Upper lobe of right lung (tissue), 1 donor: ENCODE data around the gene LARGE1. TPM values are rescaled to one million over a fixed set of nuclear protein-coding genes. Genes with fewer than 3 reads are reported as not detected.
A peak's percentile ranks its signal among the peaks of the same experiment; 100 is the strongest.

Source experiments
- ATAC-seq: fragments of 200-7000 bp; cut with Tn5 transposase; one replicate; pipeline ENCODE4 v1.9.1; 2020; ENCODE audit warnings: mild to moderate bottlenecking, moderate library complexity
- DNase-seq: peaks from one replicate; pipeline ENCODE4 v3.0.0-alpha.2; 2020
- H3K27ac ChIP-seq: fragments of 200-600 bp; one replicate; pipeline ENCODE4 v1.8.0; 2022
- H3K27me3 ChIP-seq: fragments of 200-600 bp; one replicate; pipeline ENCODE4 v1.8.0; 2022; ENCODE audit warnings: mild to moderate bottlenecking
- H3K36me3 ChIP-seq: fragments of 200-600 bp; one replicate; pipeline ENCODE4 v1.8.0; 2022
- H3K4me1 ChIP-seq: fragments of 200-600 bp; one replicate; pipeline ENCODE4 v1.8.0; 2022
- H3K4me3 ChIP-seq: fragments of 200-600 bp; one replicate; pipeline ENCODE4 v1.8.0; 2022; ENCODE audit warnings: mild to moderate bottlenecking
- H3K9me3 ChIP-seq: fragments of 200-600 bp; one replicate; pipeline ENCODE4 v1.8.0; 2022
- intact Hi-C: fragments of 100-400 bp; cut with DNase I; formaldehyde crosslinking; loops from one replicate; pipeline ENCODE4 v1.11.0; 2022
- total RNA-seq: library from RNA; stranded (reverse); fragmentation: NEBNext Ultra II Directional; extraction: Animal tissue kit (Norgen Biotek cat#: 25700); gene quantifications from one replicate; pipeline ENCODE4 v1.2.1, GENCODE V29; 2021
- TF ChIP-seq, protein P1 (sequence below): fragments of 200-600 bp; IDR thresholded peaks from one replicate; pipeline ENCODE4 v1.8.0; 2022; ENCODE audit warnings: antibody characterized with exemption
- donor health status: DM: no; HTN: yes; CAD: no; lungs with severe emphysema.

The LARGE1 gene
- total RNA-seq, 1 donor from 2014 or later: 33.5 TPM

DNA sequence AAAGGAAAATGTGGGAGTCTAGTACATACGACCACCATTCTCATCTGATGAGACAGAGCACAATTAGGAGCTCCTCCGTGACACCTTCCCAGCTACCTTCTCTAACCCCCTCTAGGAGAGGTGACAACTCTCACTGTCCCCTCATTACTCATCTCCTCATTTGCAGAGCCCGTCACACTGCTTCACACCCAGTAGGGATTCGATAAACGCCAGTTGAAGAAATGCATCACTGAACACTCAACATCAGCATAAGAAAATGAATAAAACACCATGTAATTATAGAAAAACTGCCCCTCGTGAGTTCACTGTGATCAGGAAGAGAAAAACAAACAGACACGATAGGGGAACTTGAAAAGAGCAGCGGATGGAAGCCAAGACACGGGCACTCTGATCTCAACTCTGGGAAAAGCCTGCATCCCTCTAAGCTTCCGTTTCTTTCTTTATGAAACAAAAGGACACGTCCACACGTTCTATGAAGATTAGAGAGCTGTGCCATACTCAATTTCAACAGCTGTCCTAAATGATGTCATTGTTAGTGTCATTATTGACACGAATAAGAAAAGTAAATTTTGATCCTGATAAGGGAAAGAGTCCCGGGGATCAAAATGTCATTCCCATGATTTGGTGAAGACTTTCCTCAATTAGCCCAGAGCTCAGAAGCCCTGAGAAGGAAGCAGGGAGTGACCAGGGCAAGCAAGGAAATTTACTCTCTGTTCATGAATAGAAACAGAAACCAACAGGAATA lies 356.9 kb downstream of the LARGE1 start:
- DNase-seq: no peak
- Histone ChIP-seq H3K27ac (no peak overlapping the region), H3K9me3 (no peaks in the 10 kb centered on the region), H3K27me3 (no peaks in the 10 kb centered on the region), H3K4me3 (no peak overlapping the region), H3K36me3 (no peaks in the 10 kb centered on the region), H3K4me1 (no peaks in the 10 kb centered on the region)
- intact Hi-C loops: no loop called here
- no peak for ATAC-seq
- TF ChIP-seq, protein P1, sequence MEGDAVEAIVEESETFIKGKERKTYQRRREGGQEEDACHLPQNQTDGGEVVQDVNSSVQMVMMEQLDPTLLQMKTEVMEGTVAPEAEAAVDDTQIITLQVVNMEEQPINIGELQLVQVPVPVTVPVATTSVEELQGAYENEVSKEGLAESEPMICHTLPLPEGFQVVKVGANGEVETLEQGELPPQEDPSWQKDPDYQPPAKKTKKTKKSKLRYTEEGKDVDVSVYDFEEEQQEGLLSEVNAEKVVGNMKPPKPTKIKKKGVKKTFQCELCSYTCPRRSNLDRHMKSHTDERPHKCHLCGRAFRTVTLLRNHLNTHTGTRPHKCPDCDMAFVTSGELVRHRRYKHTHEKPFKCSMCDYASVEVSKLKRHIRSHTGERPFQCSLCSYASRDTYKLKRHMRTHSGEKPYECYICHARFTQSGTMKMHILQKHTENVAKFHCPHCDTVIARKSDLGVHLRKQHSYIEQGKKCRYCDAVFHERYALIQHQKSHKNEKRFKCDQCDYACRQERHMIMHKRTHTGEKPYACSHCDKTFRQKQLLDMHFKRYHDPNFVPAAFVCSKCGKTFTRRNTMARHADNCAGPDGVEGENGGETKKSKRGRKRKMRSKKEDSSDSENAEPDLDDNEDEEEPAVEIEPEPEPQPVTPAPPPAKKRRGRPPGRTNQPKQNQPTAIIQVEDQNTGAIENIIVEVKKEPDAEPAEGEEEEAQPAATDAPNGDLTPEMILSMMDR: no peak

DNA sequence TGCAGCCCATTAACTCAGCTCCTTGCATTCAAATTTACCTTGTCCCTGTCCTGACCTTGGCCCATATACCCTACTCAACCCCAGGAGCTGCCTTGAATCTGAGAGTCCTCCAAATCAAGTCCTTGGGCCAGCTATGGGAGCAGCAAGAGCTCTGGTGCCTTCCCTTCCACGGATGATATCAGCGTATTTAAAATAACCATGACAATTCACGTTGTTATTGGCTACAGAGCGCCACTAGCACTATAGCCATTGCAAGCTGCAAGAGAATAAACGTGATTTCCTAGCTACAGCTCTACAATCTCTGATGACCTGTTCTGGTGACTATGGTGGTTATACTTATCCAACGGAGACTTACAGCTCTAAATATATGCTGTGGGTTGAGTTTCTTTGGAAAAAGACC lies 357.8 kb downstream of the LARGE1 start:
- Histone ChIP-seq H3K27me3 (no peaks in the 10 kb centered on the region), H3K9me3 (no peaks in the 10 kb centered on the region), H3K4me3 (no peak overlapping the region), H3K4me1 (no peaks in the 10 kb centered on the region), H3K36me3 (no peaks in the 10 kb centered on the region), H3K27ac (no peak overlapping the region)
- TF ChIP-seq, protein P1: no peak
- intact Hi-C loops: no loop called here
- ATAC-seq: no peak
- DNase-seq: no peak

DNA sequence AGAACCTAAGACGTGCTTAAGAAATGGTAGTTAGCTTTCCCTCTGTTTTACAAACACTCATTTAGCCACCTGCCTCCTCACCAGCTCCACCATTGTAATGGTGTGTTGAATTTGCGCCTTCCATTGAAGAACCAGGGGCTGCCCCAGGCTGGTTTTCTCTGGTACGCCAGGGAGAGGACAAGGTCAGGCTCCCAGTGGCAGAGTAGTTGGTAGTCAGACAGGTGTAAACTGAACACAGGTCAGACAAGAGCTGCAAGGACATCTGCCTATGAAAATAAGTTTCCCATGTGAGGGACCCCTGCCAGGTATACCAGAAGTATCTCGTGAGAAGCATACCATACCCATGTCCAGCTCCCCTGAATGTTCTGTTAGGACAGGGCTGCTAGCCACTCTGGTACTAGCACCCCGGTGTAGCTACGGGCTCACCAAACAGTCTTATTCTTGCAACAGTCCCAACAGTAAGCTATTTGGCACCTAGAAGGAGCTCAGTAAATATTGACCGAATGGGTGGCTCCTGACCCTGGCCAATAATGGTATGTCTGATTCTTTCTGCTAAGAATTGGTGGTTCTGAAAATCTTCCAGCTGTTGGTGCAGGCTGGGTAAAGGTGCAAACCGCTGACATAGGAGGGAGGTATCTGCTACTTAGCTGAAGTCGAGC lies 359.0 kb downstream of the LARGE1 start:
- ATAC-seq: peak; percentile 71

DNA sequence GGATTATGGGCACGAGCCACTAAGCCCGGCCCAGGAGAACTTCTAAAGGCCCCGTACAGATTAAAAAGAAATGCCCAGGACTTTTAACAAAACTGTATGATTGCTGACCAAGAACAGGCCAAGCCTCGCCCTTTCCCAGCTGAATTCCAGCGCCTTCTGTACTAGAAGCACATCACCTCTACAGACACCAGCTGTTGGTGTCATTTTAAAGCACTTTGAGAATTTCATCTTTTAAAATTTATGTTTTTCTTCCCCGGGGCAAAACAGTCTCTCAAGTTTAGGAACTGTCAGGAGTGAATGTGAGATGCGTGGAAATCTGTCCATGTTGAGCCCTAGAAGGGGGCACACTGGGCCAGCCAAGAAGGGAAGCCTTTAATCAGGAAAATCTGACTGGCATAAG lies 362.4 kb downstream of the LARGE1 start:
- Histone ChIP-seq H3K36me3 (no peaks in the 10 kb centered on the region), H3K27ac (no peak overlapping the region), H3K4me1 (no peaks in the 10 kb centered on the region), H3K27me3 (no peaks in the 10 kb centered on the region), H3K9me3 (no peaks in the 10 kb centered on the region), H3K4me3 (no peak overlapping the region)
- no peak for ATAC-seq
- intact Hi-C loops: no loop called here
- DNase-seq: no peak
- TF ChIP-seq, protein P1: no peak

More for the DNA sequence above, 359.0 kb downstream of the LARGE1 start:
- no peaks in the 10 kb centered on the region for H3K4me1 ChIP-seq
- DNase-seq: no peak
- intact Hi-C loops: no loop called here
- H3K27me3 ChIP-seq: no peaks in the 10 kb centered on the region
- H3K9me3 ChIP-seq: no peaks in the 10 kb centered on the region
- TF ChIP-seq, protein P1: no peak
- no peak overlapping the region for H3K27ac ChIP-seq
- H3K36me3 ChIP-seq: no peaks in the 10 kb centered on the region
- H3K4me3 ChIP-seq: no peak overlapping the region

DNA sequence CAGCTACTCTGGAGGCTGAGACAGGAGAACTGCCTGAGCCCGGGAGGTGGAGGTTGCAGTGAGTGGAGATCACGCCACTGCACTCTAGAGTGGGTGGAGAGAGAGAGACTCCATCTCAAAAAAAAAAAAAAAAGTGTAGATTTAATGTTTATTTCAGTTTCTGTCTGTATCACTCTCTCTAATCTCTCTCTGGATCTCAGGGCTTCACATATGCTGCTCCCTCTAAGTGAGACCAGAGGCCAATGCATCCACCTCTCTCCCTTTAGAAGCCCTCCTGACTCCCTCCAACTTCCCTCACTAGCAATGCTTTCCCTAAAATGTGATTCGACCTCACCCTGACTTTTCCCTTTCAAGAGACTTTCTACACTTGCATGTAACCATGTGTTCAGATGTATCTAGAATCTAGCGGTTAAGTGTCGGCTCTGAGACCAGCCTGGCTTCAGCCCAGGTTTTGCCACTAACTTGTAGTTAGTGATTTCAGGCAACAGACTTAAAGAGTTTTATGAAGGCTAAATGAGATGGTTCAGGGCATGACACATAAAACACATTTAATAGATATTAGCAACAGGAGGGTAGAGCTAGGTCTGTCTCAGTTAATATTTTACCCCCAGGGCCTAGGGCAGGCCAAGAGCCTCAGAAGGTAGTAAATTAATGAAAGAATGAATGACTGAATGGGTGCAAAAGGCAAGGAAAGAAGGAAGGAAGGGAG lies 364.3 kb downstream of the LARGE1 start:
- no peak for DNase-seq
- Histone ChIP-seq H3K4me1 (no peaks in the 10 kb centered on the region), H3K9me3 (no peaks in the 10 kb centered on the region), H3K27me3 (no peaks in the 10 kb centered on the region), H3K27ac (no peak overlapping the region), H3K4me3 (no peak overlapping the region), H3K36me3 (no peaks in the 10 kb centered on the region)
- TF ChIP-seq, protein P1: no peak
- intact Hi-C loops: no loop called here
- ATAC-seq: no peak
